PC-9 (cell line): ENCODE measurements around the gene CAMK2B.

Source experiments
- CTCF ChIP-seq: fragments of 200-600 bp; sonication (generic); conservative IDR thresholded peaks from 2 replicates; pipeline ENCODE4 v1.6.1; 2017; ENCODE audit warnings: mixed run types, antibody characterized with exemption, mild to moderate bottlenecking, moderate library complexity
- EZH2 ChIP-seq: fragments of 200-600 bp; sonication (generic); IDR thresholded peaks from 2 replicates; pipeline ENCODE4 v1.8.0; 2017; ENCODE audit warnings: antibody characterized with exemption, low read depth

- TF ChIP-seq CTCF (no peak), EZH2 (no peak)
Measured at GRCh38 chr7:44325201-44325671, at the start of gene CAMK2B.
